Measurements from ENCODE around the gene RPP40.

GRCh38 chr6:4983322-4983721, 20.5 kb downstream of the RPP40 start:
- TF ChIP-seq CTCF (IDR thresholded peaks at IDR 0.05) (no peak), POLR2A (IDR thresholded peaks at IDR 0.05) (no peak)

All from upper lobe of left lung (tissue), 4 donors.